ENCODE results near the gene SPDYE3.
"Not testable (repeated sequence)": the region's sequence is repeated elsewhere in the genome, so short reads cannot be mapped to it uniquely, and the experiment has no call there.

DNA sequence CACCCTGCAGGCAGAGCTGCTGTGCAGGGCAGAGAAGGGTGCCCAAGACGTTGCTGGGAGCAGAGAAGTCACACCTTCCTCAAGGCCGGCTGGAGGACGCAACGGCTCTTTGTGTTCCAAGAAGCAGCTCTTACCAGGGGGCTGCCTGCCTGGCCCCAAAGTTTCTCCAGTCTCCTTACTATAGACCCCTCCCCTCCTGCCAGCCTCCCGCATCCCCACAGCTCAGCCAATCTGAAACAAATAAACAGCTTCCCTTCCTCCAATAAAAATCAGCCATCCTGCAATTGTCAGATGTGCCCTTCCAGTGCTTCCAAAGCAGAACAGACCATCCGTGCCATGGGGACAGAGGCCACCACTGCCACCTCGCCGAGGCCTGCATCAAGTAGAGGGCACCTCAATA, 47.5 kb upstream of the SPDYE3 start:
- not testable (repeated sequence) for TF ChIP-seq CTCF (IDR thresholded peaks at IDR 0.05); POLR2AphosphoS5 (IDR thresholded peaks at IDR 0.05; ENCODE audit: low read depth, low read length)
- TF ChIP-seq, protein P1, sequence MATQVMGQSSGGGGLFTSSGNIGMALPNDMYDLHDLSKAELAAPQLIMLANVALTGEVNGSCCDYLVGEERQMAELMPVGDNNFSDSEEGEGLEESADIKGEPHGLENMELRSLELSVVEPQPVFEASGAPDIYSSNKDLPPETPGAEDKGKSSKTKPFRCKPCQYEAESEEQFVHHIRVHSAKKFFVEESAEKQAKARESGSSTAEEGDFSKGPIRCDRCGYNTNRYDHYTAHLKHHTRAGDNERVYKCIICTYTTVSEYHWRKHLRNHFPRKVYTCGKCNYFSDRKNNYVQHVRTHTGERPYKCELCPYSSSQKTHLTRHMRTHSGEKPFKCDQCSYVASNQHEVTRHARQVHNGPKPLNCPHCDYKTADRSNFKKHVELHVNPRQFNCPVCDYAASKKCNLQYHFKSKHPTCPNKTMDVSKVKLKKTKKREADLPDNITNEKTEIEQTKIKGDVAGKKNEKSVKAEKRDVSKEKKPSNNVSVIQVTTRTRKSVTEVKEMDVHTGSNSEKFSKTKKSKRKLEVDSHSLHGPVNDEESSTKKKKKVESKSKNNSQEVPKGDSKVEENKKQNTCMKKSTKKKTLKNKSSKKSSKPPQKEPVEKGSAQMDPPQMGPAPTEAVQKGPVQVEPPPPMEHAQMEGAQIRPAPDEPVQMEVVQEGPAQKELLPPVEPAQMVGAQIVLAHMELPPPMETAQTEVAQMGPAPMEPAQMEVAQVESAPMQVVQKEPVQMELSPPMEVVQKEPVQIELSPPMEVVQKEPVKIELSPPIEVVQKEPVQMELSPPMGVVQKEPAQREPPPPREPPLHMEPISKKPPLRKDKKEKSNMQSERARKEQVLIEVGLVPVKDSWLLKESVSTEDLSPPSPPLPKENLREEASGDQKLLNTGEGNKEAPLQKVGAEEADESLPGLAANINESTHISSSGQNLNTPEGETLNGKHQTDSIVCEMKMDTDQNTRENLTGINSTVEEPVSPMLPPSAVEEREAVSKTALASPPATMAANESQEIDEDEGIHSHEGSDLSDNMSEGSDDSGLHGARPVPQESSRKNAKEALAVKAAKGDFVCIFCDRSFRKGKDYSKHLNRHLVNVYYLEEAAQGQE (IDR thresholded peaks at IDR 0.05; ENCODE audit: insufficient read depth in 1 of 2, low read depth in 2 of 2, low read length in 1 of 2) = not testable (repeated sequence)
